A673 (cell line): ENCODE data around the gene GRAPL.
"Not testable (repeated sequence)": the region's sequence is repeated elsewhere in the genome, so short reads cannot be mapped to it uniquely, and the experiment has no call there.

Experiments
- CTCF ChIP-seq: fragments of 300-800, 200-600 bp; sonication (generic); conservative IDR thresholded peaks from 2 replicates; pipeline ENCODE4 v1.5.1; 2017; ENCODE audit warnings: low read depth, mild to moderate bottlenecking, antibody characterized with exemption, low read length, moderate library complexity, mixed read lengths
- EZH2 ChIP-seq: fragments of 200-600 bp; sonication (generic); IDR thresholded peaks from 2 replicates; pipeline ENCODE4 v1.6.1; 2017; ENCODE audit warnings: borderline replicate concordance, low read depth, mild to moderate bottlenecking, mixed read lengths, antibody characterized with exemption, low read length; ENCODE audit not compliant: poor library complexity, severe bottlenecking

GRCh38 chr17:19133793-19134192 lies 6.4 kb downstream of the GRAPL start:
- TF ChIP-seq CTCF, EZH2: not testable (repeated sequence)
